Neutrophil (primary cell): ENCODE results near the gene DNAJA2.

Experiments
- H3K27ac ChIP-seq: fragments of 200-600 bp; sonication (generic); 2 replicates; pipeline ENCODE4 v1.5.1; 2016; ENCODE audit warnings: mild to moderate bottlenecking, moderate library complexity
- H3K27me3 ChIP-seq: fragments of 200-600 bp; sonication (generic); 2 replicates; pipeline ENCODE4 v1.6.0; 2016; ENCODE audit warnings: mild to moderate bottlenecking
- H3K36me3 ChIP-seq: fragments of 200-600 bp; sonication (generic); 2 replicates; pipeline ENCODE4 v1.5.1; 2017
- H3K4me1 ChIP-seq, 2 experiments: fragments of 200-600 bp in 1 of 2; sonication (generic) in 1 of 2; 1 replicate in 1 of 2; 2 replicates in 1 of 2; pipeline versions ENCODE4 v1.5.1 to v1.6.1; 2013 to 2016; ENCODE audit warnings: low read depth in 1 of 2, low read length in 1 of 2, mild to moderate bottlenecking in 1 of 2, moderate library complexity in 1 of 2; ENCODE audit not compliant: control insufficient read depth in 1 of 2, insufficient read depth in 1 of 2
- H3K4me3 ChIP-seq, 2 experiments: fragments of 200-600 bp in 1 of 2; sonication (generic) in 1 of 2; 1 replicate in 1 of 2; 2 replicates in 1 of 2; pipeline ENCODE4 v1.5.1; 2013 to 2016; ENCODE audit warnings: low read depth in 1 of 2, low read length in 1 of 2, mild to moderate bottlenecking in 1 of 2, moderate library complexity in 1 of 2
- H3K9me3 ChIP-seq: fragments of 200-600 bp; sonication (generic); 2 replicates; pipeline ENCODE4 v1.5.1; 2016
- CTCF ChIP-seq: fragments of 200-600 bp; sonication (generic); IDR thresholded peaks from 2 replicates; pipeline ENCODE4 v1.5.1; 2016; ENCODE audit warnings: antibody characterized with exemption

DNAJA2 gene

GRCh38 chr16:46975165-46975564 is 1.7 kb upstream of the DNAJA2 start:
- H3K36me3 ChIP-seq = peaks cover 7% of the 10 kb centered on the region

GRCh38 chr16:46974352-46974751 is 878 bp upstream of the DNAJA2 start:
- TF ChIP-seq CTCF = no peak
- peak overlapping the region; percentile 94 for H3K27ac ChIP-seq
- H3K4me3 ChIP-seq = peak overlapping the region; percentile 74 to 80
- H3K9me3 ChIP-seq = no peaks in the 10 kb centered on the region
- no peaks in the 10 kb centered on the region for H3K27me3 ChIP-seq
- H3K4me1 ChIP-seq = peaks cover 21 to 23% of the 10 kb centered on the region in 2 experiments
- peaks cover 9% of the 10 kb centered on the region for H3K36me3 ChIP-seq

More at GRCh38 chr16:46975165-46975564, 1.7 kb upstream of the DNAJA2 start:
- Histone ChIP-seq H3K4me3 (no peak overlapping the region), H3K4me1 (peaks cover 21 to 23% of the 10 kb centered on the region in 2 experiments), H3K27ac (no peak overlapping the region), H3K27me3 (no peaks in the 10 kb centered on the region), H3K9me3 (no peaks in the 10 kb centered on the region)
- TF ChIP-seq CTCF = no peak

- H3K4me1 ChIP-seq = peaks cover 21 to 23% of the 10 kb centered on the region in 2 experiments
- H3K27me3 ChIP-seq = no peaks in the 10 kb centered on the region
- H3K27ac ChIP-seq = peak overlapping the region; percentile 94
- H3K9me3 ChIP-seq = no peaks in the 10 kb centered on the region
- TF ChIP-seq CTCF = no peak
- H3K4me3 ChIP-seq = peak overlapping the region; percentile 74 to 80
- H3K36me3 ChIP-seq = peaks cover 13% of the 10 kb centered on the region
Observed at GRCh38 chr16:46973996-46974324, 486 bp upstream of the DNAJA2 start.

GRCh38 chr16:46972429-46973206 is 856 bp downstream of the DNAJA2 start:
- Histone ChIP-seq H3K27ac (peak overlapping the region; percentile 94), H3K27me3 (no peaks in the 10 kb centered on the region), H3K4me1 (peaks cover 21 to 23% of the 10 kb centered on the region in 2 experiments), H3K36me3 (peaks cover 25% of the 10 kb centered on the region), H3K4me3 (peak overlapping the region; percentile 74 to 80), H3K9me3 (no peaks in the 10 kb centered on the region)
- TF ChIP-seq CTCF = no peak

GRCh38 chr16:46971271-46971670 is 2.2 kb downstream of the DNAJA2 start:
- no peak overlapping the region for H3K4me3 ChIP-seq
- peaks cover 21 to 23% of the 10 kb centered on the region in 2 experiments for H3K4me1 ChIP-seq
- no peaks in the 10 kb centered on the region for H3K9me3 ChIP-seq
- H3K27me3 ChIP-seq = no peaks in the 10 kb centered on the region
- no peak overlapping the region for H3K27ac ChIP-seq
- TF ChIP-seq CTCF = no peak
- peaks cover 38% of the 10 kb centered on the region for H3K36me3 ChIP-seq
